ENCODE results near the gene MISP3. TPM values are rescaled to one million over a fixed set of nuclear protein-coding genes. Genes with fewer than 3 reads are reported as not detected.
"Not testable (repeated sequence)": the region's sequence is repeated elsewhere in the genome, so short reads cannot be mapped to it uniquely, and the experiment has no call there.

MISP3 gene
- 0.64 TPM for polyA plus RNA-seq (2012; ENCODE audit: missing spikeins)

GRCh38 chr19:14072535-14073260 lies at the start of gene MISP3:
Gene MISP3, plus strand, starts transcription at chr19:14072786. Its CDS starts 524 bp downstream, at chr19:14073310.
- TF ChIP-seq TAF1 (IDR thresholded peaks at IDR 0.05; ENCODE audit: borderline replicate concordance, low read depth, low read length), result no peak
- TF ChIP-seq POLR2A (IDR thresholded peaks at IDR 0.05; ENCODE audit: low read depth, low read length), result no peak
- no peak for TF ChIP-seq POLR2AphosphoS5 (IDR thresholded peaks at IDR 0.05; ENCODE audit: low read depth, low read length)
- DNase-seq (ENCODE audit: insufficient read length) (no peak), FAIRE-seq (no peak)

- FAIRE-seq (no peak), DNase-seq (ENCODE audit: insufficient read length) (no peak)
- TF ChIP-seq TAF1 (IDR thresholded peaks at IDR 0.05; ENCODE audit: borderline replicate concordance, low read depth, low read length), result no peak
- TF ChIP-seq POLR2AphosphoS5 (IDR thresholded peaks at IDR 0.05; ENCODE audit: low read depth, low read length), result no peak
- TF ChIP-seq POLR2A (IDR thresholded peaks at IDR 0.05; ENCODE audit: low read depth, low read length), result no peak
These were observed 49.0 kb upstream of the MISP3 start for GRCh38 chr19:14023404-14024235.

GRCh38 chr19:14026652-14027192 lies 45.9 kb upstream of the MISP3 start:
- not testable (repeated sequence) for FAIRE-seq; DNase-seq (ENCODE audit: insufficient read length)

GRCh38 chr19:14027856-14028450 lies 44.6 kb upstream of the MISP3 start, which contains the start of gene RLN3:
Gene RLN3, plus strand, starts transcription at chr19:14028148. Its CDS starts 57 bp downstream, at chr19:14028205.
- DNase-seq (ENCODE audit: insufficient read length) (no peak), FAIRE-seq (no peak)
- TF ChIP-seq TAF1 (IDR thresholded peaks at IDR 0.05; ENCODE audit: borderline replicate concordance, low read depth, low read length), result no peak
- no peak for TF ChIP-seq POLR2A (IDR thresholded peaks at IDR 0.05; ENCODE audit: low read depth, low read length)

GRCh38 chr19:14028901-14029300 lies 43.7 kb upstream of the MISP3 start:
- DNase-seq (ENCODE audit: insufficient read length) (no peak), FAIRE-seq (no peak)
- no peak for TF ChIP-seq TAF1 (IDR thresholded peaks at IDR 0.05; ENCODE audit: borderline replicate concordance, low read depth, low read length)

GRCh38 chr19:14030997-14031718 lies 41.4 kb upstream of the MISP3 start:
- DNase-seq (ENCODE audit: insufficient read length) (no peak), FAIRE-seq (no peak)
- TF ChIP-seq POLR2A (IDR thresholded peaks at IDR 0.05; ENCODE audit: low read depth, low read length) (no peak), POLR2AphosphoS5 (IDR thresholded peaks at IDR 0.05; ENCODE audit: low read depth, low read length) (no peak)

- FAIRE-seq (peak; percentile 63), DNase-seq (ENCODE audit: insufficient read length) (peak; percentile 78)
- TF ChIP-seq POLR2A (IDR thresholded peaks at IDR 0.05; ENCODE audit: low read depth, low read length) (peak; percentile 76; the same call in 1 of the 2 replicates), POLR2AphosphoS5 (IDR thresholded peaks at IDR 0.05; ENCODE audit: low read depth, low read length) (peak; percentile 41; the same call in 1 of the 2 replicates), TAF1 (IDR thresholded peaks at IDR 0.05; ENCODE audit: borderline replicate concordance, low read depth, low read length) (no peak)
These were observed 40.7 kb upstream of the MISP3 start, which contains the start of gene IL27RA for GRCh38 chr19:14031719-14032480. Gene IL27RA, plus strand, starts transcription at chr19:14031762. Its CDS starts 111 bp downstream, at chr19:14031873.

GRCh38 chr19:14033946-14034345 lies 38.6 kb upstream of the MISP3 start:
- FAIRE-seq (no peak), DNase-seq (ENCODE audit: insufficient read length) (no peak)
- TF ChIP-seq POLR2A (IDR thresholded peaks at IDR 0.05; ENCODE audit: low read depth, low read length) (no peak), POLR2AphosphoS5 (IDR thresholded peaks at IDR 0.05; ENCODE audit: low read depth, low read length) (no peak), TAF1 (IDR thresholded peaks at IDR 0.05; ENCODE audit: borderline replicate concordance, low read depth, low read length) (no peak)

- DNase-seq (ENCODE audit: insufficient read length); FAIRE-seq: not testable (repeated sequence)
These were observed 37.4 kb upstream of the MISP3 start for GRCh38 chr19:14035159-14035558.

GRCh38 chr19:14035706-14036105 lies 36.9 kb upstream of the MISP3 start:
- FAIRE-seq, result no peak
- TF ChIP-seq TAF1 (IDR thresholded peaks at IDR 0.05; ENCODE audit: borderline replicate concordance, low read depth, low read length), result no peak
- TF ChIP-seq POLR2A (IDR thresholded peaks at IDR 0.05; ENCODE audit: low read depth, low read length), result no peak
- no peak for TF ChIP-seq POLR2AphosphoS5 (IDR thresholded peaks at IDR 0.05; ENCODE audit: low read depth, low read length)
- DNase-seq (ENCODE audit: insufficient read length), result no peak

- DNase-seq (ENCODE audit: insufficient read length), result no peak
- TF ChIP-seq POLR2AphosphoS5 (IDR thresholded peaks at IDR 0.05; ENCODE audit: low read depth, low read length), result no peak
- TF ChIP-seq TAF1 (IDR thresholded peaks at IDR 0.05; ENCODE audit: borderline replicate concordance, low read depth, low read length), result no peak
- TF ChIP-seq POLR2A (IDR thresholded peaks at IDR 0.05; ENCODE audit: low read depth, low read length), result no peak
- FAIRE-seq, result no peak
These were observed 33.4 kb upstream of the MISP3 start for GRCh38 chr19:14039181-14039580.

- FAIRE-seq, result peak; percentile 78
These were observed 29.7 kb upstream of the MISP3 start for GRCh38 chr19:14042659-14043608.

GRCh38 chr19:14047866-14048265 lies 24.7 kb upstream of the MISP3 start:
- not testable (repeated sequence) for DNase-seq (ENCODE audit: insufficient read length); FAIRE-seq

More at GRCh38 chr19:14042659-14043608, 29.7 kb upstream of the MISP3 start:
- DNase-seq (ENCODE audit: insufficient read length), result not testable (repeated sequence)

Data from GM12892 (cell line).